GM19035 (cell line): ENCODE data around the gene CYTH2.
"Not testable (repeated sequence)": the region's sequence is repeated elsewhere in the genome, so short reads cannot be mapped to it uniquely, and the experiment has no call there.

ENCODE experiments used
- ATAC-seq: cut with Tn5 transposase; IDR thresholded peaks from one replicate; pipeline ENCODE4 v1.9.1; 2021; ENCODE audit not compliant: unreplicated experiment

CYTH2 gene

DNA sequence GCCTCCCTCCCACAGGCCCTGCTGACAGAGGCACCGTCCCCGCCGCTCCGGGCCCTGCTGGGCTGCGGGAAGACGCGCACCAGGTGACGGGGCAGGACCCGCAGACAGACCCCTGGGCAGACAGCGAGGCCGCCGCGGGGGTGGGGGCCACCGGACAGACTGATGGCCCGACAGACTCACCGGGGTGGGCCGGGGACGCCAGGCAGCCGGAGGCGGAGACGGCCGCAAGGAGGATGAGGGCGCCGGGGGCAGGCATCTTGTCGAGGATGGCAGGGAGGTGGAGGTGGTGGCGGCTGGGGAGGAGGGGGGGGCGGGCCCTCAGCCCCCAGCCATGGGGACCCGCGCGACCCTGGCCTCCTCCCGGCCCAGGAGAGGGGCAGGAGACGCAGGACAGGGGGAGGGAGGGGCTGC is 42.2 kb downstream of the CYTH2 start:
- ATAC-seq: no peak

DNA sequence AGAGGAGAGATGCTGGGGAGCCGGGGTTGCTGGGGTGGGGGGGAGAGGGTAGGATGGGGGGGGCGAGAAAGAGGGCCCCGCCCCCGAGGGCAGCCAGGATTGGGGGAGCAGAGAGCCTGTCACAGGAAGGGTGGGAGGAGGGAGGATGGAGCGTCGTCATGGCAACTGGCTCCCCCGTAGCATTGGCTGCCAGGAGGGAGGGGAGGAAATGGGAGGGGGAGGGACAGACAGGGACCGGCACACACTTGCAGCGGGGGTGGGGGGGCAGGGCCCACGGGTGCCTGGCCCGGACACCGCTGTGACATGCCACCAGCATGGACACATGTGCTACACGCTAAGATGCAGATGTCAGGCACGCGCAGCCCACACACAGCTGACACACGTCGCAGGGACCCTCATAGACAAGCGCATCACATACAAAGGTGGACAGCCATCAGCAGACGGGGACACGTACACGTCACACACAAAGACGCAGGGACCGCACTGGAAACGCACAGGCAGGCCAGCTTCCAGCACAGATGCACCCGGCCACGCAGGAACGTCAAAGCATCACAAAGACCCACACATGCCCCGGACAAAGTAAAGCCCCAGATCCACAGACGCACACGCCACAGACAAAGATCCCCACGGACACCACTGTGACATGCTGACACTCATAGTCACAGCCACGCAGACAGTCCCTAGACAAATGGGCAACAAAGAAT is 42.8 kb downstream of the CYTH2 start, which contains the start of gene LMTK3:
LMTK3 (minus strand) TSS at position 36 of the 704 bp plus-strand sequence. CDS start 259 bp downstream, outside the sequence.
- no peak for ATAC-seq

GRCh38 chr19:48512504-48513288 is 43.5 kb downstream of the CYTH2 start:
- ATAC-seq: no peak

DNA sequence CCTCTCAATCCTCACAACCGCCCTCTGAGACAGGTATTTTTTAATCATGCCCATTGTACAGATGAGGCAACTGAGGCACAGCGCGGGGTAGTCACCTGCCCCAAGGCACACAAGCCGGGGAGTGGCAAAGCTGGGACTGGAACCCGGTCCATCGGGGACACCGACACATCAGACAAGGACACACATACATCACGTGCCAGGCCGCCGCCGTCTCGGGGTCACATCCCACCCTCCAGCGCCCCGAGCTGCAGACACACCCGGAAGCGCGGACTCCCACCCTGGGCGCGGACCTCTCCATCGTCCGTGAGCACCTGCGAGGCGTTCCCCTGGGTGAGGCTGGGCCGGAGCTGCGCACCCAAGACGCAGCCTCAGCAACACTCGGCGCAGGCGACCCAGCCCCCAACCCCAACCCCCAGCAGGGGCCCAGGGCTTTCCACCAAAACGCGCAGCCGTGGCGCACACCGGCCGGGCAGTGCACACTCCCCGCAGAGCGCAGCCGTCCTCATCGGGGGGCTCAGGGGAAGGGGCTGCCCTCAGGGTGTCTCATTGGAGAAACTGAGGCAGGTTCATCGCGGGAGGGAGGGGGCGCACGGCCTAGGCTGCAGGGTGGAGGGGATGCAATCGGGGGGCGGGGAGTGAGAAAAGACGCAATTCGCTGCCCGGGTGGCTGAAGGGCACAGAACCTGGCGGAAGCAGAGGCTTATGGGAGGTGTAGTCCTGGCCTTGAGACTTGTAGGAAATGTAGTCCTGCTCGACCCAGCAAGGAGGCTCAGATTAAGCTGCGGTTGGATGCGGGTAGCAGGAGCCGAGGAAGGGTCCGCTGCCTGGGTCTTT is 44.3 kb downstream of the CYTH2 start:
- ATAC-seq: peak; percentile 74

DNA sequence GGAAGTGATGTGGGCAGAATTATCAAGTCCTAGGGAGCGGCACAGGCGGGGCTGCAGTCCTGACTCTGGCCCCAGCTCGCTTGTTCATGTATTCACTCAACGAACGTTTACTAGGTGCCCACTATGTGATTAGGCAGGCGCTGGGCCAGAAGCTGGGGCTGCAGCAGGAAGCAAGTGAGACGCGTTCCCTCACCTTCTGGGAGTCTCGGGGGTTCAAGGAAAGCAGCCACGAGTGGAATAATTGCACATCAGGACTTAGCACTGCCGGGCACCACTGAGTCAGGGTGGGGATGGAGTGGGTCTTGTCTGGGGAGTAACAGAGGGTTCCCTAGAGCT is 44.9 kb downstream of the CYTH2 start:
- ATAC-seq: no peak

GRCh38 chr19:48516536-48516935 is 47.4 kb downstream of the CYTH2 start:
- no peak for ATAC-seq

- ATAC-seq: no peak
Measured at GRCh38 chr19:48518207-48518606, 49.0 kb downstream of the CYTH2 start.

DNA sequence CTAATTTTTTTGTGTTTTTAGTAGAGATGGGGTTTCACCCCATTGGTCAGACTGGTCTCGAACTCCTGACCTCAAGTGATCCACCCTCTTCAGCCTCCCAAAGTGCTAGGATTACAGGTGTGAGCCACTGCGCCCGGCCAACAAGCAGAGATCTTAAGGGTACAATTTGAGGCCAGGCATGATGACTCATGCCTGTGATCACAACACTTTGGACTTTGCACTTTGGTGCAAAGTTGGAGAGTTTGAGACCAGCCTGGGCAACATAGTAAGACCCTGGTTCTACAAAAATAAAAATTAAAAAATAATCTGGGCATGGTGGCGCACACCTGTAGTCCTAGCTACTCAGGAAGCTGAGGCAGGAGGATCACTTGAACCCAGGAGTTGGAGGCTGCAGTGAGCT is 50.3 kb downstream of the CYTH2 start:
- ATAC-seq: not testable (repeated sequence)

DNA sequence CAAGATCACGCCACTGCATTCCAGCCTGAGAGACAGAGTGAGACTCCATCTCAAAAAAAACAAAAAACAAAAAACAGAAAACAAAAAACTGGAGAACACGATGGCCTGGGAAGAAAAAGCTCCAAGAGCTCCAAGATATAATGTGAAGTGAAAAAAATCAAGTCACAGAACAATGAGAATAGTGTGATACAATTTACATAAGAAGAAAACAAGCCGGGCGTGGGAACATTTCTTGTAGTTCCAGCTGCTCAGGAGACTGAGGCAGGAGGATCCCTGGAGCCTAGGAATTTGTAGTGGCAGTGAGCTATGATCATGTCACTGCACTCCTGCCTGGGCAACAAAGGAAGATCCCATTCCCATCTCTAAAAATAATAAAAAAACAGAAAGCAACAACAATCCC is 51.0 kb downstream of the CYTH2 start:
- no peak for ATAC-seq

GRCh38 chr19:48524221-48524620 is 55.1 kb downstream of the CYTH2 start:
- no peak for ATAC-seq

- no peak for ATAC-seq
Measured at GRCh38 chr19:48524732-48525131, 55.6 kb downstream of the CYTH2 start.

- ATAC-seq: no peak
Measured at GRCh38 chr19:48529156-48529555, 60.0 kb downstream of the CYTH2 start.

GRCh38 chr19:48530066-48530720 is 61.0 kb downstream of the CYTH2 start:
- no peak for ATAC-seq

DNA sequence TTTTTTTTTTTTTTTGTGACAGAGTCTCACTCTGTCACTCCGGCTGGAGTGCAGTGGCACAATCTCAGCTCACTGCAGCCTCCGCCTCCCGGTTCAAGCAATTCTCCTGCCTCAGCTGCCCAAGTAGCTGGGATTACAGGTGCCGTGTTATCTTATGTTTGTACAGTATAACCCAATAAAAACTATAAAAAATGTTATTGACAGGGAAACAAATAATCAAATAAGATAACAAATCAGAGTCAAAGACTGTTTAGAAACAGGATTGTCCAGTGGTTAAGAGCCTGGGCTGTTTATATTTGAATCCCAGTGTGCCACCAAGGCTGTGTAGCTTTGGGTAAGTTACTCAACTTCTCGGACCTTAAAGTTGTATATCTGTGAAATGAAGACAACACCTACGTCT is 61.6 kb downstream of the CYTH2 start:
- no peak for ATAC-seq
